GM12878 (cell line): ENCODE results near the gene GCK.

Experiments used
- EP300 ChIP-seq, 2 experiments: fragments of 150-350 bp in 1 of 2; IDR thresholded peaks; 2 replicates each; pipeline ENCODE4 v1.6.1; 2011 to 2012; ENCODE audit warnings: low read depth in 2 of 2, low read length in 2 of 2, borderline replicate concordance in 1 of 2, improper control_type of control experiment in 1 of 2, inconsistent platforms in 1 of 2; ENCODE audit not compliant: control insufficient read depth in 1 of 2
- NBN ChIP-seq: fragments of 450-650 bp; IDR thresholded peaks from 2 replicates; pipeline ENCODE4 v1.6.1; 2016
- TBL1XR1 ChIP-seq: IDR thresholded peaks from 2 replicates; pipeline ENCODE4 v1.6.1; 2012; ENCODE audit warnings: low read depth, low read length, improper control_type of control experiment
- ZNF274 ChIP-seq: IDR thresholded peaks from one replicate; pipeline ENCODE4 v1.8.0; 2011; ENCODE audit not compliant: insufficient read length, insufficient read depth
- TF ChIP-seq, protein P1 (sequence below): fragments of 450-650 bp; IDR thresholded peaks from 2 replicates; pipeline ENCODE4 v1.6.1; 2016; ENCODE audit warnings: mild to moderate bottlenecking

GRCh38 chr7:44116789-44117666 lies 72.2 kb downstream of the GCK start:
- TF ChIP-seq EP300 (IDR thresholded peaks at IDR 0.05; ENCODE audit: borderline replicate concordance in 1 of 2, control insufficient read depth in 1 of 2, low read depth in 2 of 2, low read length in 2 of 2) = no peak
- no peak for TF ChIP-seq NBN
- TF ChIP-seq, protein P1, sequence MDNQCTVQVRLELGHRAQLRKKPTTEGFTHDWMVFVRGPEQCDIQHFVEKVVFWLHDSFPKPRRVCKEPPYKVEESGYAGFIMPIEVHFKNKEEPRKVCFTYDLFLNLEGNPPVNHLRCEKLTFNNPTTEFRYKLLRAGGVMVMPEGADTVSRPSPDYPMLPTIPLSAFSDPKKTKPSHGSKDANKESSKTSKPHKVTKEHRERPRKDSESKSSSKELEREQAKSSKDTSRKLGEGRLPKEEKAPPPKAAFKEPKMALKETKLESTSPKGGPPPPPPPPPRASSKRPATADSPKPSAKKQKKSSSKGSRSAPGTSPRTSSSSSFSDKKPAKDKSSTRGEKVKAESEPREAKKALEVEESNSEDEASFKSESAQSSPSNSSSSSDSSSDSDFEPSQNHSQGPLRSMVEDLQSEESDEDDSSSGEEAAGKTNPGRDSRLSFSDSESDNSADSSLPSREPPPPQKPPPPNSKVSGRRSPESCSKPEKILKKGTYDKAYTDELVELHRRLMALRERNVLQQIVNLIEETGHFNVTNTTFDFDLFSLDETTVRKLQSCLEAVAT = no peak
- TF ChIP-seq TBL1XR1 = no peak
- no peak for TF ChIP-seq ZNF274
